Hepatocyte (in vitro differentiated cells): Measurements from ENCODE around the gene B4GALT7. TPM values are rescaled to one million over a fixed set of nuclear protein-coding genes. Genes with fewer than 3 reads are reported as not detected.

ENCODE experiments used
- DNase-seq: peaks from one replicate; pipeline ENCODE4 v3.0.0-alpha.2; 2016; ENCODE audit warnings: low spot score
- H2AFZ ChIP-seq: fragments of 200-600 bp; sonication (generic); 2 replicates; pipeline ENCODE4 v1.6.0; 2016; ENCODE audit warnings: antibody characterized with exemption, mild to moderate bottlenecking
- H3K27ac ChIP-seq: fragments of 200-600 bp; sonication (generic); 2 replicates; pipeline ENCODE4 v1.5.1; 2016; ENCODE audit warnings: mild to moderate bottlenecking
- H3K27me3 ChIP-seq: fragments of 200-600 bp; sonication (generic); 2 replicates; pipeline ENCODE4 v1.6.1; 2016
- H3K36me3 ChIP-seq: fragments of 200-600 bp; sonication (generic); replicated peaks from 2 replicates; pipeline ENCODE4 v1.5.1; 2016; ENCODE audit warnings: low read depth; ENCODE audit not compliant: insufficient read depth
- H3K4me1 ChIP-seq: fragments of 200-600 bp; sonication (generic); 2 replicates; pipeline ENCODE4 v1.5.1; 2016; ENCODE audit warnings: mild to moderate bottlenecking, moderate library complexity; ENCODE audit not compliant: insufficient read depth
- H3K4me2 ChIP-seq: fragments of 200-600 bp; sonication (generic); 2 replicates; pipeline ENCODE4 v1.6.0; 2016
- H3K4me3 ChIP-seq: fragments of 200-600 bp; sonication (generic); 2 replicates; pipeline ENCODE4 v1.5.1; 2016; ENCODE audit warnings: mild to moderate bottlenecking
- H3K79me2 ChIP-seq: fragments of 200-600 bp; sonication (generic); 2 replicates; pipeline ENCODE4 v1.6.0; 2017; ENCODE audit warnings: mild to moderate bottlenecking
- H3K9me2 ChIP-seq: fragments of 200-600 bp; sonication (generic); replicated peaks from 2 replicates; pipeline ENCODE4 v1.6.0; 2017; ENCODE audit warnings: mild to moderate bottlenecking; ENCODE audit not compliant: insufficient read depth
- H3K9me3 ChIP-seq: fragments of 200-600 bp; sonication (generic); 2 replicates; pipeline ENCODE4 v1.5.1; 2016; ENCODE audit warnings: low read depth, mild to moderate bottlenecking
- H4K20me1 ChIP-seq: fragments of 200-600 bp; sonication (generic); 2 replicates; pipeline ENCODE4 v1.6.0; 2016; ENCODE audit warnings: mild to moderate bottlenecking; ENCODE audit not compliant: insufficient read depth, poor library complexity, severe bottlenecking
- EZH2 ChIP-seq: fragments of 200-600 bp; sonication (generic); IDR thresholded peaks from 2 replicates; pipeline ENCODE4 v1.6.1; 2016; ENCODE audit warnings: antibody characterized with exemption, mild to moderate bottlenecking, borderline replicate concordance
- EZH2phosphoT487 ChIP-seq: fragments of 200-600 bp; sonication (generic); IDR thresholded peaks from one replicate; pipeline ENCODE4 v1.6.1; 2018; ENCODE audit warnings: antibody characterized with exemption, mild to moderate bottlenecking, low read depth, moderate library complexity; ENCODE audit not compliant: unreplicated experiment, severe bottlenecking
- WGBS: methylation state at CpG from one replicate; pipeline ENCODE4 v1.1.6; 2016; ENCODE audit warnings: low lambda C conversion rate; ENCODE audit errors: missing lambda C conversion rate; 5-methylcytosine and 5-hydroxymethylcytosine counted together
- polyA plus RNA-seq: library from polyadenylated mRNA; unstranded; fragments of >200 nt; fragmentation: Nextera tagmentation; extraction: Ambion mirVana; gene quantifications from 2 replicates; pipeline ENCODE4 v1.2.1, GENCODE V29; 2016
- total RNA-seq: library from RNA; depleted of rRNA; stranded (reverse); fragments of >200 nt; gene quantifications from 2 replicates; pipeline ENCODE4 v1.2.3, GENCODE V29; 2014
- TF ChIP-seq, protein P1 (sequence below): fragments of 200-600 bp; sonication (generic); IDR thresholded peaks from 2 replicates; pipeline ENCODE4 v1.5.1; 2016; ENCODE audit warnings: antibody characterized with exemption, mild to moderate bottlenecking; ENCODE audit not compliant: poor library complexity

The B4GALT7 gene
- total and polyA plus RNA-seq, 2 experiments from 2014 or later, result 28.5 to 60.7 TPM

DNA sequence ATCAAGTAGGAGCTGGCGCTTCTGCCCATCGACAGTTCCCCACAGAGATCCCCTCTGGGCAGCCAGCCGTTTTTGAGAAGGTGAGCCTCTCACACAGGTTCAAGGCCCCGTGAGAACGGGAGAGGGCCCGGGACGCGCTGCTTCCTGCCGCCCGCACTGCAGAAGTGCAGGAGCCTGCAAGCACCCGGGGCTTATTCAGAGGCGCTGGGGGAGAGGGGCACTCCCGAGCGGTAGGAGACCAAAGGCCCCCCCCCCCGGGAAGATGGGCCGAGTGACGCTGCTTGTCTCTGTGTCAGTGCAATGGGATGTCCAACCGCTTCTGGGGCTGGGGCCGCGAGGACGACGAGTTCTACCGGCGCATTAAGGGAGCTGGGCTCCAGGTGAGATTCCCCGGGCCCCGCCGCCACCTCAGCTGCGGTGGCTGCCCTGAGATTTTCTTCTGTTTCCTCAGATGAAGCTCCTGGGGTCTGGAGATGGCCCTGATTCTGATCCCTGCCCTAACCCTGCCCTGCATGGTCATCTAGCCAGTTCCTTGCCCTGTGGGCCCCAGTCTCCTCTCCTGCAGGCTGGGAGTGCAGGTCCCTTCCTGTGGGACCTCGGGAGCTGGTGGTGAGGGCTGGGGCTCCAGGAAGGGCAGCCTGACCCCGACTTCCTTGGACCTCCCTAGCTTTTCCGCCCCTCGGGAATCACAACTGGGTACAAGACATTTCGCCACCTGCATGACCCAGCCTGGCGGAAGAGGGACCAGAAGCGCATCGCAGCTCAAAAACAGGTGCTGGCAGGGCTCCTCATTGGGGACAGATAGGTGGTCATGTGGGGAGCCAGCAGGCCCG lies 8.5 kb downstream of the B4GALT7 start:
- no peak overlapping the region for H3K4me2 ChIP-seq
- 95% methylated on average over 36 of the region's 37 CpGs for WGBS
- H2AFZ ChIP-seq, result no peak overlapping the region
- no peaks in the 10 kb centered on the region for H3K9me2 ChIP-seq
- no peaks in the 10 kb centered on the region for H3K9me3 ChIP-seq
- no peak overlapping the region for H3K4me3 ChIP-seq
- TF ChIP-seq EZH2phosphoT487, result no peak
- TF ChIP-seq, protein P1, sequence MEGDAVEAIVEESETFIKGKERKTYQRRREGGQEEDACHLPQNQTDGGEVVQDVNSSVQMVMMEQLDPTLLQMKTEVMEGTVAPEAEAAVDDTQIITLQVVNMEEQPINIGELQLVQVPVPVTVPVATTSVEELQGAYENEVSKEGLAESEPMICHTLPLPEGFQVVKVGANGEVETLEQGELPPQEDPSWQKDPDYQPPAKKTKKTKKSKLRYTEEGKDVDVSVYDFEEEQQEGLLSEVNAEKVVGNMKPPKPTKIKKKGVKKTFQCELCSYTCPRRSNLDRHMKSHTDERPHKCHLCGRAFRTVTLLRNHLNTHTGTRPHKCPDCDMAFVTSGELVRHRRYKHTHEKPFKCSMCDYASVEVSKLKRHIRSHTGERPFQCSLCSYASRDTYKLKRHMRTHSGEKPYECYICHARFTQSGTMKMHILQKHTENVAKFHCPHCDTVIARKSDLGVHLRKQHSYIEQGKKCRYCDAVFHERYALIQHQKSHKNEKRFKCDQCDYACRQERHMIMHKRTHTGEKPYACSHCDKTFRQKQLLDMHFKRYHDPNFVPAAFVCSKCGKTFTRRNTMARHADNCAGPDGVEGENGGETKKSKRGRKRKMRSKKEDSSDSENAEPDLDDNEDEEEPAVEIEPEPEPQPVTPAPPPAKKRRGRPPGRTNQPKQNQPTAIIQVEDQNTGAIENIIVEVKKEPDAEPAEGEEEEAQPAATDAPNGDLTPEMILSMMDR, result no peak
- no peak for TF ChIP-seq EZH2
- H3K27ac ChIP-seq, result no peak overlapping the region
- no peaks in the 10 kb centered on the region for H3K36me3 ChIP-seq
- H3K79me2 ChIP-seq, result no peaks in the 10 kb centered on the region
- no peak for DNase-seq
- H4K20me1 ChIP-seq, result no peaks in the 10 kb centered on the region
- no peaks in the 10 kb centered on the region for H3K27me3 ChIP-seq
- no peaks in the 10 kb centered on the region for H3K4me1 ChIP-seq

DNA sequence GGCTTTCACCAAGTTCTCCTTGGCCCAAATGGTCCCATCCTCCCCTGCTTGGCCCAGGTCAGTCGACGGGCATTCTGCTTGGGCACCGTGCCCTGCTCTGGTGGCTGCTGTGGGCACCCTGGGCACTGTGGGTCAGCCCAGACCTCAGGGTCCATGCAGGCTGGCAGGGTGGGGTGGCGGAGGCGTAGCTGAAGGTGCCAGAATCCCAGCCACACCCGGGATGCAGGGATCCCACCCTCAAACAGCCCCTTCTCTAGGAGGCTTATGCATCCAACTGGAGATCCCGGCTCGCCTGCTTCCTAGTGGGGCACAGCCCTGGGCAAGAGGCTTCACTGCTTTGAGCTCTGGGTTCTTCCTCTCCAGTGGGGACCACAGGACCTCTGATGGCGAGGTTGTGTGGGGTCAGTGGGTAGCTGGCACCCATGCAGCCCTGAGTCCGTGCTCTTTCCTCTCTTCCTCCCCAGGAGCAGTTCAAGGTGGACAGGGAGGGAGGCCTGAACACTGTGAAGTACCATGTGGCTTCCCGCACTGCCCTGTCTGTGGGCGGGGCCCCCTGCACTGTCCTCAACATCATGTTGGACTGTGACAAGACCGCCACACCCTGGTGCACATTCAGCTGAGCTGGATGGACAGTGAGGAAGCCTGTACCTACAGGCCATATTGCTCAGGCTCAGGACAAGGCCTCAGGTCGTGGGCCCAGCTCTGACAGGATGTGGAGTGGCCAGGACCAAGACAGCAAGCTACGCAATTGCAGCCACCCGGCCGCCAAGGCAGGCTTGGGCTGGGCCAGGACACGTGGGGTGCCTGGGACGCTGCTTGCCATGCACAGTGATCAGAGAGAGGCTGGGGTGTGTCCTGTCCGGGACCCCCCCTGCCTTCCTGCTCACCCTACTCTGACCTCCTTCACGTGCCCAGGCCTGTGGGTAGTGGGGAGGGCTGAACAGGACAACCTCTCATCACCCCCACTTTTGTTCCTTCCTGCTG lies 9.4 kb downstream of the B4GALT7 start:
- Histone ChIP-seq H3K27ac (no peak overlapping the region), H3K79me2 (no peaks in the 10 kb centered on the region), H2AFZ (no peak overlapping the region), H3K4me2 (no peak overlapping the region), H3K9me2 (no peaks in the 10 kb centered on the region), H3K27me3 (no peaks in the 10 kb centered on the region), H3K4me3 (no peak overlapping the region), H3K4me1 (no peaks in the 10 kb centered on the region), H3K9me3 (no peaks in the 10 kb centered on the region), H3K36me3 (no peaks in the 10 kb centered on the region), H4K20me1 (no peaks in the 10 kb centered on the region)
- WGBS, result 94% methylated on average over 21 of the region's 21 CpGs
- TF ChIP-seq EZH2 (no peak), EZH2phosphoT487 (no peak)
- TF ChIP-seq, protein P1, result no peak
- DNase-seq, result no peak

DNA sequence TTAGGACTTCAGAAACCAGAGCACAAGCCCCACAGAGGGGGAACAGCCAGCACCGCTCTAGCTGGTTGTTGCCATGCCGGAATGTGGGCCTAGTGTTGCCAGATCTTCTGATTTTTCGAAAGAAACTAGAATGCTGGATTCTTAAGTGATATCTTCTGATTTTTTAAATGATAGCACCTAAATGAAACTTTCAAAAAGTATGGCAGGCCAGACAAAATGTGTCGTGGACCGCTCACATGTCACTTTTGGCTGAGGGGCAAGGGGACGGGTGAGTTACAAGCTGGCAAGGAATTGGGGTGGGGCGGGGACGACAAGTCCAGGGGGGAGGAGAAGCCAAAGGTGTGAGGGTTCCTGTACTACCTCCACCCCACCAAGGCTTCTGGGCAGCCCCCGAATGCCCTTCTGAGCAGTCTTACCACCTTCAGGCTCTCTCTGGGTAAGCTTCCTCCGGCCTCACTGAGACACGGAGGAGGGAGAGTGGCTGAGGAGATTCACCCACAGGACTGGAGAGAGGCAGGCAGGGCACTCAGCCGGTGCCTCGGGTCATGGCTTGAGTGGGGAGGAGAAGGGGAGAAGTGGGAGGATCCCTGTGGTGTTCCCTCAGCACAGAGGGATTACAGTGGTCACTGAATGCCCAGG lies 10.3 kb downstream of the B4GALT7 start:
- Histone ChIP-seq H3K4me3 (no peak overlapping the region), H3K4me1 (no peaks in the 10 kb centered on the region), H3K27me3 (no peaks in the 10 kb centered on the region), H4K20me1 (no peaks in the 10 kb centered on the region), H3K79me2 (no peaks in the 10 kb centered on the region), H3K4me2 (no peak overlapping the region), H3K27ac (no peak overlapping the region), H3K9me3 (no peaks in the 10 kb centered on the region), H3K9me2 (no peaks in the 10 kb centered on the region), H2AFZ (no peak overlapping the region), H3K36me3 (no peaks in the 10 kb centered on the region)
- TF ChIP-seq EZH2phosphoT487 (no peak), EZH2 (no peak)
- TF ChIP-seq, protein P1, result no peak
- WGBS, result 88% methylated on average over 12 of the region's 13 CpGs
- no peak for DNase-seq
